Measurements from ENCODE around the gene CEP89.
"Not testable (repeated sequence)": the region's sequence is repeated elsewhere in the genome, so short reads cannot be mapped to it uniquely, and the experiment has no call there.

Gene CEP89

DNA sequence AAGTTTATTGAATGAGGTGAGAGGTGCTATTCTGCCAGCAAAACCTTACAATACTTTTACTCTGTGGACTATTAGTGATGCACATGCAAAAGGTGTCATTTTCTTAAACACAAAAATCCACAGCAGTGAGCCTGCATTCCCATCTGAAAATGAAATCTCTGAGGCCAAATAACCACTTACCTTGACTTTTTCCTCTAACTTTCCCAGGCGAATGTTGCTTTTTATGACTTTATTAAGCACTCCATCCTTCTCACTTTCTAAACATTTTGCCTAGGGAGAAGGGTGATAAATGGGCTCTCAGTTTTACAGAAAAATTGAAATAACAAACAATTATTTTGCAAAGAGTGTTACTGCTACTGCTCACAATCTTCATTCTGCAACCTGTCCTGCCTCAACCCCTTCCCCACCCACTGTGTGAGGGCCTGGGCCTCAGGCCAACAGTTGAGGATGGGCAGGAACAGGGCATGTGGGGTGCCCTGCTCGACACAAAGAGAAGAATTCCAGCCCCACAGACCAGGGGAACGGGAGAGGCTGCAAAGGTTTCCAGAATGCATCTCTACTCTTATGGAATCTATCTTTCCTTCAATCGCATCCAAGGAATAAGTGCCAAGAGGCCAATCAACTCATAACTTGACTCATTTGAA lies 84.1 kb downstream of the CEP89 start:
- Histone ChIP-seq H3K4me3 (no peak overlapping the region), H3K4me1 (no peaks in the 10 kb centered on the region), H3K36me3 (peaks cover 34 to 45% (median 39%) of the 10 kb centered on the region in 3 donors), H3K9me3 (peaks cover 0 to 13% (median under 1%) of the 10 kb centered on the region in 3 donors), H3K27me3 (no peaks in the 10 kb centered on the region), H3K27ac (no peak overlapping the region)
- intact Hi-C loops (cut with DNase I; ENCODE audit: low total_unique reads), result no loop called here
- DNase-seq, result no peak
- TF ChIP-seq, protein P1, sequence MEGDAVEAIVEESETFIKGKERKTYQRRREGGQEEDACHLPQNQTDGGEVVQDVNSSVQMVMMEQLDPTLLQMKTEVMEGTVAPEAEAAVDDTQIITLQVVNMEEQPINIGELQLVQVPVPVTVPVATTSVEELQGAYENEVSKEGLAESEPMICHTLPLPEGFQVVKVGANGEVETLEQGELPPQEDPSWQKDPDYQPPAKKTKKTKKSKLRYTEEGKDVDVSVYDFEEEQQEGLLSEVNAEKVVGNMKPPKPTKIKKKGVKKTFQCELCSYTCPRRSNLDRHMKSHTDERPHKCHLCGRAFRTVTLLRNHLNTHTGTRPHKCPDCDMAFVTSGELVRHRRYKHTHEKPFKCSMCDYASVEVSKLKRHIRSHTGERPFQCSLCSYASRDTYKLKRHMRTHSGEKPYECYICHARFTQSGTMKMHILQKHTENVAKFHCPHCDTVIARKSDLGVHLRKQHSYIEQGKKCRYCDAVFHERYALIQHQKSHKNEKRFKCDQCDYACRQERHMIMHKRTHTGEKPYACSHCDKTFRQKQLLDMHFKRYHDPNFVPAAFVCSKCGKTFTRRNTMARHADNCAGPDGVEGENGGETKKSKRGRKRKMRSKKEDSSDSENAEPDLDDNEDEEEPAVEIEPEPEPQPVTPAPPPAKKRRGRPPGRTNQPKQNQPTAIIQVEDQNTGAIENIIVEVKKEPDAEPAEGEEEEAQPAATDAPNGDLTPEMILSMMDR (IDR thresholded peaks at IDR 0.05), result no peak

DNA sequence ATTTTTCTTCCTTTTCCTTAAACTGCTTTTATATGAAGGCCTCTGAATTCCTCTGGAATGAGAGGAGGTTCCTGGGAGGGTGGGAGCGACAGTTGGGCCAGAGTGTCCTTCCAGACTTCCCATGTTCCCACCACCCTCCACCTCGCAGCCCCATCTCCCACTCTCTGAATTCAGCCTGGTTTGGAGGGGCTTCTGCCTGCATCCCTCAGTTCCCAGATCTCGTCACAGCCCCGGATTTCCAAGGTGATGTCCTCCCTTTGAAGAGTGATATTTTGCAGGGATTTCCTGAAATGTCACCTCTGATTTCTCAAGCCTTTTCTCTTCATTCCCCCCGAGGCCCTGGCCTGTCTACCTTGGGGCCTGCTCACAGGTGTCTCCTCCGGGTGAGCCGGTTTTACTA lies 85.5 kb downstream of the CEP89 start:
- Histone ChIP-seq H3K9me3 (peaks cover 0 to 6% (median 0%) of the 10 kb centered on the region in 3 donors), H3K27ac (no peak overlapping the region), H3K4me3 (no peak overlapping the region), H3K36me3 (peaks cover 30 to 44% (median 39%) of the 10 kb centered on the region in 3 donors), H3K4me1 (no peaks in the 10 kb centered on the region), H3K27me3 (no peaks in the 10 kb centered on the region)
- TF ChIP-seq, protein P1 (IDR thresholded peaks at IDR 0.05), result no peak
- intact Hi-C loops (cut with DNase I; ENCODE audit: low total_unique reads), result no loop called here
- no peak for DNase-seq

DNA sequence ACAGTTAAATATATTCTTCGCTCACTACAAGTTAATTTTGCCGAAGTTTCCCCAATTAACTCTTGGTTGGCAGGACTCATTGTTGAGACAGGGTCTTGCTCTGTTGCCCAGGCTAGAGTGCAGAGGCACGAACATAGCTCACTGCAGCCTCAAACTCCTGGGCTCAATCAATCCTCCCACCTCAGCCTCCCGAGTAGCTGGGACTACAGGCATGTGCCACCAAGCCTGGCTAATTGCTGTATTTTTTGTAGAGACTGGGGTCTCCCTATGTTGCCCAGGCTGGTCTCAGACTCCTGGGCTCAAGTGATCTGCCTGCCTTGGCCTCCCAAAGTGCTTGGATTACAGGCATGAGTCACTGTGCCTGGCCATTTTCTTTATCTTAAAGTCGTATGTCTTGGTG lies 86.5 kb downstream of the CEP89 start:
- peaks cover 26 to 43% (median 32%) of the 10 kb centered on the region in 3 donors for H3K36me3 ChIP-seq
- H3K9me3 ChIP-seq; H3K4me3 ChIP-seq; H3K4me1 ChIP-seq; H3K27ac ChIP-seq; intact Hi-C loops (cut with DNase I; ENCODE audit: low total_unique reads); H3K27me3 ChIP-seq; DNase-seq: not testable (repeated sequence)

DNA sequence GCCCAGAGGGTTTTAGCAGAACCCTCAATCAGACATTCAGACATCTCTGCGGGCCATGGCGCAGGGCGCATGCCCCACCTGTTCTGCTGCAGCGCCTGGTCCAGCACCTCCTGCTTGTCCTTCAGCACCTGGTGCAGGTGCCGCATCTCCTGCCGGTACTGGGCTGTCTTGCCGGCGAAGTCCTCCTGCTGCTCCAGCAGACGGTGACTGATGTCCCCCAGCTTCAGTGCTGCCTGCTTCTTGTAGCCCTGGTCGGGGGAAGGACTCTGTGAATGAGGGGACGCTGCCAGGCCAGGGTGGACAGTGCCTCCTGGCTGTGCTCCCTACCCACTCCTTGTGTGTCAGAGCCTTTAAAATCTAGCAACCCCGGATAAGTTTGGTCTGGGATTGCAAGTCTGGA lies 90.0 kb downstream of the CEP89 start:
- intact Hi-C loops (cut with DNase I; ENCODE audit: low total_unique reads), result no loop called here
- Histone ChIP-seq H3K9me3 (no peaks in the 10 kb centered on the region), H3K4me3 (no peak overlapping the region), H3K27ac (no peak overlapping the region), H3K27me3 (no peaks in the 10 kb centered on the region), H3K4me1 (no peaks in the 10 kb centered on the region), H3K36me3 (peaks cover 21 to 61% (median 36%) of the 10 kb centered on the region in 3 donors)
- no peak for DNase-seq
- TF ChIP-seq, protein P1 (IDR thresholded peaks at IDR 0.05), result no peak

DNA sequence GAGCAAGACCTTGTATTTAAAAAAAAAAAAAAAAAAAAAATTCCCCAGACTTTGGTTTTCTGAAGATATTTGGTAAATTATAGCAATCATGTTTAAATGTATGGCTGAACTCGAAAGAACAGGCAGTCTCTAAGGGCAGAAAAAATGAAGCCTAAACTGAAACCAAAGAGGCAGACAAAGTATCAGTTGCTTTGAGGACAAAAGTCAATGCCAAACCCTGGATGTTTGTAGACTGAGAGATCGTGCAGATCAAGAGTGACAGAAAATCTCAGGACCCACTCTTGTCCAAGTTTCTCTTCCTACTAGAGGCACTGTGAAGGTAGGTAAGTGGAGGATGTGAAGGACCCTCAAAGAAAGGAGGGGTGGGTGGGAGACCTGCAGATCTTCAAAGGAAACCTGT lies 91.1 kb downstream of the CEP89 start:
- H3K4me3 ChIP-seq, result no peak overlapping the region

DNA sequence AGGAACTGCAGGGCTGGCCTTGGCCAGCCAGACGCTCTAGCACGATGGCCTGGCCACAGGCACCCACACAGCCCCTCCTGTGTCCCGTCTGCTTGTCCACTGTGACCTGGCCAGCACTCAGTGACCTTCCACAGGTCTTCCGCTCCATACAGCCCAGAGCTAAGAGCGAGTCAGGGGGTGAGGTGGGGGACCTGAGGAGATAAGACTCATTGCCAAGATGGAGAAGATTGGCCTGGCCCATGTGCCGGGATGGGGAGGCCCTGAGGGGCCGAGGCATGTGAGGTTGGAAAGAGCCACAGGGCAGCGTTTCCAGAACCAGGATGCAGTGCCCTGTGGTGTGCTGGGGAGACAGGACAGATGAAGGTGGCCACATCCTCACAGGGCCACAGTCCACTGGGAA lies 92.0 kb downstream of the CEP89 start:
- TF ChIP-seq, protein P1 (IDR thresholded peaks at IDR 0.05), result no peak
- no peak overlapping the region for H3K4me3 ChIP-seq
- H3K27me3 ChIP-seq, result no peaks in the 10 kb centered on the region
- H3K27ac ChIP-seq, result no peak overlapping the region
- H3K9me3 ChIP-seq, result no peaks in the 10 kb centered on the region
- peaks cover 18 to 57% (median 36%) of the 10 kb centered on the region in 3 donors for H3K36me3 ChIP-seq
- H3K4me1 ChIP-seq, result no peaks in the 10 kb centered on the region
- intact Hi-C loops (cut with DNase I; ENCODE audit: low total_unique reads), result no loop called here
- peak in 1 of 2 donors; percentile 38 for DNase-seq

More for the DNA sequence above, 91.1 kb downstream of the CEP89 start:
- no peaks in the 10 kb centered on the region for H3K27me3 ChIP-seq
- peaks cover 18 to 57% (median 36%) of the 10 kb centered on the region in 3 donors for H3K36me3 ChIP-seq
- no peak for DNase-seq
- no peaks in the 10 kb centered on the region for H3K9me3 ChIP-seq
- intact Hi-C loops (cut with DNase I; ENCODE audit: low total_unique reads), result no loop called here
- H3K27ac ChIP-seq, result no peak overlapping the region
- H3K4me1 ChIP-seq, result no peaks in the 10 kb centered on the region
- TF ChIP-seq, protein P1 (IDR thresholded peaks at IDR 0.05), result no peak

Data from tibial artery (tissue), 4 donors.